22Rv1 (cell line): ENCODE measurements around the gene FARS2.

Experiments used
- CTCF ChIP-seq: fragments of 450-650 bp; IDR thresholded peaks from 2 replicates; pipeline ENCODE4 v1.5.1; 2017; ENCODE audit warnings: mild to moderate bottlenecking
- ZFX ChIP-seq: fragments of 450-650 bp; IDR thresholded peaks from 2 replicates; pipeline ENCODE4 v1.6.1; 2017; ENCODE audit warnings: antibody characterized with exemption, borderline replicate concordance

DNA sequence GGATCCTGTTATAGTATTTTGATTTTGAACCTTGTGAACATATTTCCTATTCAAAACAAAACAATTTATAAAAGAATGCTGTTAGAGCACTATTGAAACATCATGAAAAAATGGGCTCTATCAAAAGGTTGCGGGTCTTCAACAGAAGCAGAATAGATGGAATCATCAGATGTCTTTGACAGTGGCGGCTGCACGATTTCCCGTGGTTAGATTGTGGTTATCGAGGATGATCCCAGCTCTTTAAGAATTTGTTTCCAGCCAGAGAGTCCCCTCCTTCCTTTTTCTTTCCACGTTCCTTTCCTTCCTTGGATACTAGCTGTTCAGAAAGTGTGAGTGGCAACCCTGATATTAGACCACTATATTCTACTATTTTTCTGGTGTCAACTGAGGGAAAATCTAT lies 163.4 kb downstream of the FARS2 start:
- no peak for TF ChIP-seq CTCF
- TF ChIP-seq ZFX = no peak
